Transverse colon (tissue), 4 donors: ENCODE results near the gene STAT2.

ENCODE experiments used
- CTCF ChIP-seq, 5 experiments: fragments of 200-600 bp in 3 of 5; fragments of 450-650 bp in 2 of 5; sonication (generic) in 3 of 5; IDR thresholded peaks; 1 replicate in 2 of 5; 2 replicates in 3 of 5; pipeline ENCODE4 v1.5.1; 2016 to 2017; ENCODE audit warnings: antibody characterized with exemption in 5 of 5, inconsistent platforms in 3 of 5, mild to moderate bottlenecking in 2 of 5, moderate library complexity in 1 of 5
- POLR2AphosphoS5 ChIP-seq, 3 donors: sonication (generic); formaldehyde crosslinking; IDR thresholded peaks; one replicate each; pipeline ENCODE4 v1.6.1; 2016; ENCODE audit warnings: antibody characterized with exemption in 3 of 3

- TF ChIP-seq CTCF (IDR thresholded peaks at IDR 0.05) (no peak), POLR2AphosphoS5 (IDR thresholded peaks at IDR 0.05) (no peak)
Measured at GRCh38 chr12:56332512-56333196, 27.3 kb downstream of the STAT2 start.
